Neural cell (in vitro differentiated cells): ENCODE data around the gene UGT2A3.

Experiments
- CTCF ChIP-seq: fragments of 450-650 bp; IDR thresholded peaks from 2 replicates; pipeline ENCODE4 v1.5.1; 2014; ENCODE audit warnings: antibody characterized with exemption, mild to moderate bottlenecking, moderate library complexity; ENCODE audit not compliant: poor library complexity, severe bottlenecking
- EP300 ChIP-seq: fragments of 450-650 bp; conservative IDR thresholded peaks from 2 replicates; pipeline ENCODE4 v1.6.1; 2014; ENCODE audit warnings: antibody characterized with exemption, mild to moderate bottlenecking, moderate library complexity; ENCODE audit not compliant: poor library complexity, severe bottlenecking
- EZH2 ChIP-seq: fragments of 200-600, 300-800 bp; shearing (Covaris generic), sonication (generic); IDR thresholded peaks from 2 replicates; pipeline ENCODE4 v1.6.1; 2014; ENCODE audit warnings: antibody characterized with exemption, low read length, borderline replicate concordance, mild to moderate bottlenecking; ENCODE audit not compliant: insufficient read depth, poor library complexity, severe bottlenecking
- MXI1 ChIP-seq: fragments of 450-650 bp; conservative IDR thresholded peaks from 2 replicates; pipeline ENCODE4 v1.6.1; 2014; ENCODE audit warnings: antibody characterized with exemption, mild to moderate bottlenecking; ENCODE audit not compliant: poor library complexity, severe bottlenecking
- POLR2AphosphoS5 ChIP-seq: IDR thresholded peaks from 2 replicates; pipeline ENCODE4 v1.6.1; 2012
- SMC3 ChIP-seq: fragments of 450-650 bp; conservative IDR thresholded peaks from 2 replicates; pipeline ENCODE4 v1.6.1; 2014; ENCODE audit warnings: antibody characterized with exemption, mild to moderate bottlenecking, moderate library complexity; ENCODE audit not compliant: poor library complexity
- TAF1 ChIP-seq: IDR thresholded peaks from 2 replicates; pipeline ENCODE4 v1.6.1; 2012; ENCODE audit warnings: low read depth

- TF ChIP-seq CTCF (no peak), TAF1 (no peak), POLR2AphosphoS5 (no peak), MXI1 (no peak), EZH2 (no peak), EP300 (no peak), SMC3 (no peak)
These were observed 46.8 kb downstream of the UGT2A3 start for GRCh38 chr4:68904786-68905185.
